Naive thymus-derived CD4-positive, alpha-beta T cell (primary cell): ENCODE data around the gene KLC1. TPM values are rescaled to one million over a fixed set of nuclear protein-coding genes. Genes with fewer than 3 reads are reported as not detected.

Experiments
- ATAC-seq: fragments of 150-1000 bp; cut with Tn5 transposase; 2 replicates; pipeline ENCODE4 v1.10.0; 2021; ENCODE audit warnings: mild to moderate bottlenecking, moderate library complexity
- CTCF ChIA-PET: fragments of 350-600 bp; sonication (Branson Sonifier 250); formaldehyde crosslinking; loops from one replicate; lab custom pipeline; 2021; ENCODE audit warnings: antibody characterized with exemption; lab: Charles Lee
- POLR2A ChIA-PET: fragments of 350-600 bp; sonication (Branson Sonifier 250); formaldehyde crosslinking; loops from one replicate; lab custom pipeline; 2021; ENCODE audit warnings: antibody characterized with exemption, inconsistent platforms; lab: Charles Lee
- DNase-seq, 9 donors: peaks; one replicate each; pipeline versions ENCODE4 v3.0.0 to v3.0.0-alpha.2; 2020 to 2022; ENCODE audit warnings: mixed read lengths in 1 of 9
- H3K27ac ChIP-seq: one replicate; pipeline ENCODE4 v1.7.0; 2013; ENCODE audit warnings: mild to moderate bottlenecking, low read depth, low read length, moderate library complexity
- H3K27me3 ChIP-seq, 2 donors: one replicate each; pipeline ENCODE4 v1.7.0; 2013; ENCODE audit warnings: low read length in 2 of 2, mild to moderate bottlenecking in 2 of 2, moderate library complexity in 2 of 2; ENCODE audit not compliant: control insufficient read depth in 2 of 2, insufficient read depth in 2 of 2
- H3K36me3 ChIP-seq, 3 experiments: 1 replicate in 2 of 3; 2 replicates in 1 of 3; pipeline ENCODE4 v1.7.0; 2013; ENCODE audit warnings: low read length in 3 of 3, mild to moderate bottlenecking in 3 of 3, moderate library complexity in 1 of 3; ENCODE audit not compliant: insufficient read depth in 3 of 3, control insufficient read depth in 2 of 3
- H3K4me1 ChIP-seq, 2 donors: one replicate each; pipeline ENCODE4 v1.7.0; 2013; ENCODE audit warnings: low read length in 2 of 2, mild to moderate bottlenecking in 2 of 2, moderate library complexity in 1 of 2; ENCODE audit not compliant: control insufficient read depth in 2 of 2, insufficient read depth in 2 of 2
- H3K4me3 ChIP-seq: 2 replicates; pipeline ENCODE4 v1.7.0; 2013; ENCODE audit warnings: mild to moderate bottlenecking, low read length
- H3K9me3 ChIP-seq, 3 experiments: 1 replicate in 2 of 3; 2 replicates in 1 of 3; pipeline ENCODE4 v1.7.0; 2013; ENCODE audit warnings: low read length in 3 of 3; ENCODE audit not compliant: control insufficient read depth in 2 of 3
- H3K27ac Mint-ChIP-seq, 9 donors: one replicate each; pipeline ENCODE4 v1.8.0; 2020 to 2022; ENCODE audit warnings: mixed read lengths in 9 of 9, mild to moderate bottlenecking in 8 of 9, moderate library complexity in 5 of 9, inconsistent platforms in 2 of 9
- H3K27me3 Mint-ChIP-seq, 5 donors: one replicate each; pipeline ENCODE4 v1.8.0; 2021 to 2022; ENCODE audit warnings: mixed read lengths in 5 of 5, mild to moderate bottlenecking in 1 of 5
- H3K36me3 Mint-ChIP-seq, 5 donors: one replicate each; pipeline ENCODE4 v1.8.0; 2020 to 2022; ENCODE audit warnings: mixed read lengths in 5 of 5, mild to moderate bottlenecking in 3 of 5, inconsistent platforms in 1 of 5
- H3K4me1 Mint-ChIP-seq, 7 donors: one replicate each; pipeline ENCODE4 v1.8.0; 2020 to 2022; ENCODE audit warnings: mixed read lengths in 7 of 7, mild to moderate bottlenecking in 3 of 7, inconsistent platforms in 1 of 7
- H3K4me3 Mint-ChIP-seq, 10 donors: one replicate each; pipeline ENCODE4 v1.8.0; 2020 to 2022; ENCODE audit warnings: mild to moderate bottlenecking in 10 of 10, mixed read lengths in 10 of 10, moderate library complexity in 6 of 10, inconsistent platforms in 2 of 10
- H3K9me3 Mint-ChIP-seq, 11 donors: one replicate each; pipeline ENCODE4 v1.8.0; 2020 to 2022; ENCODE audit warnings: mixed read lengths in 11 of 11, mild to moderate bottlenecking in 4 of 11, inconsistent platforms in 1 of 11, moderate library complexity in 1 of 11
- intact Hi-C, 2 donors: fragments of 100-400 bp; cut with micrococcal nuclease; formaldehyde crosslinking; loops; one replicate each; pipeline ENCODE4 v1.15.1; 2023
- polyA plus RNA-seq, 2 donors: library from polyadenylated mRNA; unstranded; fragments of 300-500 nt; fragmentation: Illumina TruSeq; gene quantifications; one replicate each; pipeline ENCODE4 v1.2.3, GENCODE V29; 2021
- total RNA-seq, 6 experiments: library from RNA in 5 of 6; stranded (reverse) in 5 of 6; gene quantifications; 1 replicate in 5 of 6; 2 replicates in 1 of 6; pipeline ENCODE4 v1.2.3 and lab custom pipeline; 2021 to 2026

The KLC1 gene
- total and polyA plus RNA-seq, 7 experiments from 2014 or later, result 65.5 to 268 (median 161) TPM

DNA sequence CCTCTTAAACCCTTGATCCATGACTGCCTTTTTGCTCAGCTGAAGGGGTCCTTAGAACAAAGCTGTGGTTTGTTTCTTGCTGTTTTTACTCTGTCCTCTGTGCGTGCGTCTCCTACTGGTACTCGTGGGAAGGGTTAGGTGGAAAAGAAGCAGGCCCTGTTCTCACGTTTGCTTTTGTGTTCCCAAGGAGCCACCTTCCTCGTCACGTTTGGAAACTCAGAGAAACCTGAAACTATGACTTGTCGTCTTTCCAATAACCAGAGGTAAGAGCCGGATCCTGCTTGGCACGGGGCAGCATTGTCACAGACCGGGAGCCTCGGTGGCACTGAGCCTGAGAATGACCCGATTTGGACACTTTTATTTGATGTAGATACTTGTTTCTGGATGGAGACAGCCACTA is 99.7 kb downstream of the KLC1 start:
- Histone ChIP-seq H3K27ac (no peak overlapping the region), H3K27me3 (no peaks in the 10 kb centered on the region), H3K9me3 (no peaks in the 10 kb centered on the region), H3K36me3 (peaks cover 0 to 55% (median 0%) of the 10 kb centered on the region in 3 experiments), H3K4me1 (no peaks in the 10 kb centered on the region), H3K4me3 (no peak overlapping the region)
- H3K27me3 Mint-ChIP-seq, result no peaks in the 10 kb centered on the region
- H3K36me3 Mint-ChIP-seq, result peaks cover 0 to 10% (median 4%) of the 10 kb centered on the region in 5 donors
- H3K9me3 Mint-ChIP-seq, result no peaks in the 10 kb centered on the region
- DNase-seq (no peak), ATAC-seq (no peak)
- H3K27ac Mint-ChIP-seq, result peak overlapping the region in 1 of 9 donors; percentile 72
- no peak overlapping the region for H3K4me3 Mint-ChIP-seq
- ChIA-PET POLR2A (no interaction called here), CTCF (interaction anchor here (0.5 kb wide), 1 partner anchor 83 kb away, joined by 3 read pairs; no protein-coding TSS in a partner anchor)
- peaks cover 0 to 7% (median 0%) of the 10 kb centered on the region in 7 donors for H3K4me1 Mint-ChIP-seq
- intact Hi-C loops, result no loop called here

DNA sequence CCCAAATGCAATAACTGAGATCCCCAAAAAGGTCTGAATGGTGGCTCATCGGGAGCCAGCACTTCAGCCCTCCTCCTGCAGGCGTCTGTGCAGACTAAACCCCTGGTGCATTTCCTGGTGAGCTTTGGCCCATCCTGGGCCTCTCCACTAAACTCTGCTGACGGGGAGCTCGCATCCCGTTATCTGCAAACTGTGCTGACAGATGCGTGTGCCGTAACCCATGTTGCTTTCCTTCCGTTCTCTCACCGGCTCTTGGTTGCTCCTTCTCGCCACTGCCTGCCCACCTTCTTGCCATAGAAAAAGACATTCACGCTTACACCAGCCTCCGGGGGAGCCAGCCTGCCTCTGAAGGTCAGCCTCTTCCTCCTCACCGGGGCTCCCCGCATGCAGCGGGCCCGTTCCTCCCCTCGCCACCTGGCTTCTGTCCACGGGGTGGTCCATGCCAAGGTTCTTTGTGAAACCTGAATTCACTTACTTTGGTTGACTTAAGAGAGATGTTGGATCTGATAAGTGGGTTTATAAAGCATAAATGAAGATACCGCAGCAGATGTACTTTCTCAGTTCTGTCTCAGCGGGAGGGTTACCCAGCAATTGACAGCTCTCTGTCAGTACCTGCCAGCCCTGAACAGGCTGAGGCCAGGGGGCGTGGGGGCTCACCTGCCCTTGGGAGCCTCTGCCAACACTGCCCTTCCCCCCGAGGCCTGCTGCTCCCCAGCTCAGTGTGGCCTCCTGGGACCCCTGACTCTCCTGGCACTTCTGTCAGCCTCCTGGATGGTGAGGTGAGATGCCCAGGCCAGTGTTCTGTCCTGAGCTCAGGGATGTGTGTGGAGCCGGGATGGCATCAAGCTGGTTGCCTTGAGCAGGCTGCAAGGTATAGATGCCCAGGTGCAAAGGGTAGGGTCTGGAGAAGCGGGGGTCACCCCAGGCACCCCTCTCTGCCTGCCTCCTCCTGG is 100.8 kb downstream of the KLC1 start:
- DNase-seq (no peak), ATAC-seq (no peak)
- ChIA-PET POLR2A (no interaction called here), CTCF (no interaction called here)
- intact Hi-C loops, result no loop called here
- Histone ChIP-seq H3K9me3 (no peaks in the 10 kb centered on the region), H3K36me3 (peaks cover 0 to 64% (median 0%) of the 10 kb centered on the region in 3 experiments), H3K4me3 (no peak overlapping the region), H3K27me3 (no peaks in the 10 kb centered on the region), H3K27ac (no peak overlapping the region), H3K4me1 (no peaks in the 10 kb centered on the region)
- H3K27ac Mint-ChIP-seq, result peak overlapping the region in 4 of 9 donors; percentile 40 to 67 (median 55)
- H3K4me1 Mint-ChIP-seq, result peaks cover 0 to 7% (median 0%) of the 10 kb centered on the region in 7 donors
- H3K27me3 Mint-ChIP-seq, result no peaks in the 10 kb centered on the region
- H3K9me3 Mint-ChIP-seq, result no peaks in the 10 kb centered on the region
- H3K4me3 Mint-ChIP-seq, result no peak overlapping the region
- peaks cover 0 to 14% (median 4%) of the 10 kb centered on the region in 5 donors for H3K36me3 Mint-ChIP-seq

DNA sequence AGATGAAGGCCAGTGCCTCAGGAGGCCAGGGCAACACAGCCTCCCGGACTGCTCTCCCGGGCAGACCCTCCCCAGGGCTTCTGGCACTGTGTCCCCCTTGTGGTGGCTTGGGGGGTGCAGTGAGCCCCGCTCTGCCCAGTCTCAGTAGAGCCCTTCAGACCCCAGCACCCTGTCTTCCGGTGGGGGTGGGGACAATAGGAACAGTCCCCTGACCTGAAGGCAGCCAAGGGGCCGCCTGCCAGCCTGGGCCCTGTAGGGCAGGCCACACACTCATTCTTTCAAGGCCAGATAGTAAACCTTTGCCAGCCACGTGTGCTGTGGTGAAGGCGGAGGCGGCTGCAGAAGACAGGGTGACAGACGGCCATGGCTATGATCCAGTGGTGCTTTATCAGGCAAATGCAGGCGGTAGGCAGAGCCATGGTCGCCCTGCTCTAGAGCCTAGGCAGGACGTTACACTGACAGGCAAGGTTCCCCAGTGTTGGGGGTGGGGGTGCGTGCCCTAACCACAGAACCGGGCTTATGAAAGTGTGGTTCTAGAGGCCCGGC is 101.6 kb downstream of the KLC1 start:
- Histone ChIP-seq H3K27ac (no peak overlapping the region), H3K27me3 (no peaks in the 10 kb centered on the region), H3K9me3 (no peaks in the 10 kb centered on the region), H3K4me3 (no peak overlapping the region), H3K4me1 (no peaks in the 10 kb centered on the region), H3K36me3 (peaks cover 0 to 62% (median 0%) of the 10 kb centered on the region in 3 experiments)
- H3K4me1 Mint-ChIP-seq, result peaks cover 0 to 7% (median 0%) of the 10 kb centered on the region in 7 donors
- intact Hi-C loops, result no loop called here
- peaks cover 0 to 16% (median 4%) of the 10 kb centered on the region in 5 donors for H3K36me3 Mint-ChIP-seq
- peak; percentile 21 for ATAC-seq
- DNase-seq, result no peak
- POLR2A ChIA-PET, result no interaction called here
- H3K27ac Mint-ChIP-seq, result no peak overlapping the region
- H3K9me3 Mint-ChIP-seq, result no peaks in the 10 kb centered on the region
- H3K4me3 Mint-ChIP-seq, result no peak overlapping the region
- CTCF ChIA-PET, result no interaction called here
- no peaks in the 10 kb centered on the region for H3K27me3 Mint-ChIP-seq

GRCh38 chr14:103731481-103731880 is 102.5 kb downstream of the KLC1 start:
- Histone ChIP-seq H3K9me3 (no peaks in the 10 kb centered on the region), H3K27me3 (no peaks in the 10 kb centered on the region), H3K4me3 (no peak overlapping the region), H3K36me3 (peaks cover 0 to 58% (median 0%) of the 10 kb centered on the region in 3 experiments), H3K27ac (no peak overlapping the region), H3K4me1 (no peaks in the 10 kb centered on the region)
- H3K36me3 Mint-ChIP-seq, result peaks cover 0 to 16% (median 4%) of the 10 kb centered on the region in 5 donors
- intact Hi-C loops, result no loop called here
- CTCF ChIA-PET, result no interaction called here
- DNase-seq, result no peak
- peaks cover 0 to 7% (median 0%) of the 10 kb centered on the region in 7 donors for H3K4me1 Mint-ChIP-seq
- no peak for ATAC-seq
- POLR2A ChIA-PET, result no interaction called here
- no peak overlapping the region for H3K4me3 Mint-ChIP-seq
- H3K27ac Mint-ChIP-seq, result peak overlapping the region in 2 of 9 donors; percentile 14 to 72
- H3K27me3 Mint-ChIP-seq, result no peaks in the 10 kb centered on the region
- no peaks in the 10 kb centered on the region for H3K9me3 Mint-ChIP-seq

DNA sequence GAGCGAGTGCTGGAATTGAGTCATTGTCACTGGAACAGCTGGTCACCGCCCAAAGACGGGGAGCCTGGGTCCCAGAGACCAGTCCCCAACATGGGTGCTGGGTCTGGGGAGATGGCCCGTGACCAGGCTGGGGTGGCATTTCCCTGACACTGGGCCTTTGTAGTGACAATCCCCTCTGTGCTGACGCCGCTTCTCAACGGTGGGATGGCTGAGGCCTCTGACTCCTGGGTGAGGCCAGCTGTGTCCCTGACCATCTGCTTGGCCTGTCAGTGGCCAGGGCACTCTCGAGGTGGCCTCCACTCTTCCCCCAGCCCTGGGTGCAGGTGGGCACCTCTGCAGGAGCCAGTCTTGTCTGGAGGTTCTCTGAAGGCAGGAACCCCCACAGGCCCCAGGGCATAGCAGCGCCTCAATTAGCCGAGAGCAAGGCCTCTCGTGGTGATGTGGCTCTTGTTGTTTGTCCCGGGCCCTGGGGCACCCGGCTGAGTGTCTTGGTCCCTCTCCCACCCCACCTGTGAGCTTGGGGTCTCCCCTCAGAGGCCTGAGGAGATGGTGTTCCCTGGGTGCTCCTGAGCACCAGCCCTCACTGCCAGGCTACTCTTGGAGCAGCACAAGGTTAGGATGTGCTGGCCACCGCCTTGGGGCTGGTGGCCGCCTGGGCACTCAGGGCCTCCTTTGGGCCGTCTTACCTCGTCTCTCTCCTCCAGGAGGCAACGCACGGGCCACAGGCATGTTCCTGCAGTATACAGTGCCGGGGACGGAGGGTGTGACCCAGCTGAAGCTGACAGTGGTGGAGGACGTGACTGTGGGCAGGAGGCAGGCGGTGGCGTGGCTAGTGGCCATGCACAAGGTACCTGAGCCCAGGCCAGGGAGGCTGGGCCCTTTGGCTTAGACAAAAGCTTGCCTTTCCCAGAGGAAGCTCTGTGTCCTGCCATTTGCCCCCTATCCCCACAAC is 103.2 kb downstream of the KLC1 start:
- H3K27ac ChIP-seq, result no peak overlapping the region
- peaks cover 0 to 16% (median 4%) of the 10 kb centered on the region in 5 donors for H3K36me3 Mint-ChIP-seq
- H3K4me3 Mint-ChIP-seq, result no peak overlapping the region
- no peak for DNase-seq
- H3K4me1 ChIP-seq, result no peaks in the 10 kb centered on the region
- H3K36me3 ChIP-seq, result peaks cover 0 to 64% (median 0%) of the 10 kb centered on the region in 3 experiments
- H3K9me3 Mint-ChIP-seq, result no peaks in the 10 kb centered on the region
- H3K4me3 ChIP-seq, result no peak overlapping the region
- intact Hi-C loops, result no loop called here
- POLR2A ChIA-PET, result no interaction called here
- H3K4me1 Mint-ChIP-seq, result peaks cover 0 to 7% (median 0%) of the 10 kb centered on the region in 7 donors
- CTCF ChIA-PET, result interaction anchor here (1.0 kb wide), 1 partner anchor 13 kb away, joined by 3 read pairs; no protein-coding TSS in a partner anchor
- H3K27ac Mint-ChIP-seq, result peak overlapping the region in 3 of 9 donors; percentile 48 to 55 (median 52)
- no peaks in the 10 kb centered on the region for H3K27me3 ChIP-seq
- no peaks in the 10 kb centered on the region for H3K9me3 ChIP-seq
- no peaks in the 10 kb centered on the region for H3K27me3 Mint-ChIP-seq
- no peak for ATAC-seq
